Endothelial cell of umbilical vein (primary cell): Measurements from ENCODE around the gene CNTN3.

Experiments used
- CTCF ChIP-seq, 2 donors: IDR thresholded peaks; 1 replicate in 1 of 2; 2 replicates in 1 of 2; pipeline ENCODE4 v1.5.1; 2011; ENCODE audit warnings: low read length in 2 of 2, mild to moderate bottlenecking in 2 of 2, moderate library complexity in 2 of 2, control low read depth in 1 of 2, inconsistent platforms in 1 of 2, low read depth in 1 of 2; ENCODE audit not compliant: insufficient read depth in 1 of 2; ENCODE audit errors: extremely low read depth in 1 of 2
- POLR2AphosphoS5 ChIP-seq: IDR thresholded peaks from 2 replicates; pipeline ENCODE4 v1.6.1; 2012; ENCODE audit warnings: low read depth, mild to moderate bottlenecking, control low read depth, low read length, moderate library complexity; ENCODE audit not compliant: insufficient read depth

DNA sequence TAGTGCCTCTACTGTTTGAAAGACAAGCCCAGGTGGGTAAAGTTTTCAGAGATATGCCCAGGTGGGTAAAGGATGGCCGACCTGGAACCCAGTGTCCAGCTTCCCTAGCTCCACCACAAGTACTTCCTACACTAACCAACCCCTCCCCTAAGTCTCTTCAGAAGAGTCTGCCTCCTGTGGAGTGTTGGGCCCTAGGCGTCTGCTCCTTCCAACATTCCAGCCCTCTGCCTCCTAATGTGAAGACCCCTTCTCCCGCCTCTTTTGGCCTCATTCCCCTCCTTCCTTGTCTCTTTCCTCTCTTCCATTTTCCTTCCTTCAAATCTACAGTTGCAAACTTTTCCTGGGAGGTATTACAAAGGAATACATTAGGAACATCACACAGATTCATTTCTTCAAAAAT, 38.6 kb downstream of the CNTN3 start:
- TF ChIP-seq POLR2AphosphoS5 (no peak), CTCF (IDR thresholded peaks at IDR 0.05; ENCODE audit: extremely low read depth in 1 of 2, insufficient read depth in 1 of 2, low read depth in 1 of 2, low read length in 2 of 2) (no peak)
